ENCODE results near the gene PPP1R8.

DNA sequence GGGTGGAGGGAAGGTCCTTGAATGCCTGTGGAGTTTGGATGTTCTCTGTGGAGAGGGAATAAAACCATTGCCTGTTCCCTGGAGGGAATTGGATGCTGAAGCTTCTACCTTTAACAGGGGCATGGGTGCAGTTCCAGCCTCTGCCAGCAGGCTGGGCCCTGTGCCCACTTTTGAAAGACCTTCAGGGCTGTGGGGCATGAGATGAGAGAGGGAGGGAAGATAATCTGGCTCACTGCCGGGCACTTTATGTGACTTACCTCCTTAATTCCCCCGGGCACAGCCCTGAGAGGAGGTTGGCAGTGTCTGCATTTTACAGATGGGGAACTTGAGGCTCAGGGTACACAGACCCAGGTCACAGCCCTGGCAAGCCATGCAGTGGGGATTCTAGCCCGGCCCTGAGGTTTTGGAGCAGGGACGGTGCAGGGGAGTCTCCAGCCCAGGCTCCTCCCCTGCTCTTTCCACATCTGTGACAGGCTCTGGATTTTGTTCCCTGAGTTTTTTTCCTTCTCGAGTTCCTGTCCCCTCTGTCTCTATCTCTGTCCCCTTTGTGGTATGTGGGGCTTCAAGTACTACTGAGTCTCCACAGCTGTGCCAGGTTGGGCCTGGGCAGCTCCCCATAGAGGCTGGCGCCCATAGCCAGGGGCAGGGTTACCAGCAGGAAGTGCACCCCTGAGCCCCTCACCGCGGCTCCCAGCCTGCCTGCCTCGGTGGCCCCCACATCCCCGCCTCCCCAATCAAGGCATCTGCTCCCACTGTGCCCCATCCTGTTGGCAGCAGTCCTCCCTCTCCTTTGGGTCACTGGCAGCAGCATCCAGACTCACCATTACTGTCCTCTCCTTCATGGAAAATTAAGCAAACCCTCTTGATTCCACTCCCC lies 27.7 kb downstream of the PPP1R8 start:
- no peak for TF ChIP-seq ZNF274 (IDR thresholded peaks at IDR 0.05; ENCODE audit: low read depth, low read length)
- TF ChIP-seq SUZ12 (IDR thresholded peaks at IDR 0.05; ENCODE audit: extremely low read depth, insufficient read depth, insufficient read length): no peak
- no peak for TF ChIP-seq YY1 (IDR thresholded peaks at IDR 0.05; ENCODE audit: insufficient read depth, insufficient read length)

All from NT2/D1 (cell line).